Panc1 (cell line): ENCODE data around the gene ARHGEF37. TPM values are rescaled to one million over a fixed set of nuclear protein-coding genes. Genes with fewer than 3 reads are reported as not detected.

Source experiments
- ATAC-seq: fragments of 200-7000 bp; cut with Tn5 transposase; 2 replicates; pipeline ENCODE4 v1.9.1; 2020; ENCODE audit warnings: mild to moderate bottlenecking, moderate library complexity
- BruUV-seq: library from RNA; stranded (reverse); fragments of 400-500 nt; replicated peaks from 2 replicates; lab custom pipeline; 2021; lab: Mats Ljungman, UMichigan
- CTCF ChIA-PET: fragments of 300-600 bp; sonication (Branson Sonifier 250); formaldehyde crosslinking; loops from one replicate; lab custom pipeline; 2022; ENCODE audit warnings: antibody characterized with exemption; lab: Charles Lee
- POLR2A ChIA-PET: fragments of 300-600 bp; sonication (Branson Sonifier 250); formaldehyde crosslinking; loops from one replicate; lab custom pipeline; 2022; ENCODE audit warnings: antibody characterized with exemption; lab: Charles Lee
- DNase-seq: peaks from one replicate; pipeline ENCODE4 v3.0.0-alpha.2; 2010; ENCODE audit warnings: low read depth, low spot score
- H3K27ac ChIP-seq: 2 replicates; pipeline ENCODE4 v1.5.1; 2011; ENCODE audit warnings: mild to moderate bottlenecking, low read length, inconsistent platforms
- H3K27me3 ChIP-seq: fragments of 200-500 bp; sonication (Bioruptor generic); 2 replicates; pipeline ENCODE4 v1.6.0; 2014; ENCODE audit warnings: low read length, inconsistent platforms; ENCODE audit not compliant: control insufficient read depth, insufficient read depth
- H3K36me3 ChIP-seq: fragments of 200-500 bp; sonication (Bioruptor generic); 2 replicates; pipeline ENCODE4 v1.5.1; 2014; ENCODE audit warnings: inconsistent platforms, mild to moderate bottlenecking, low read length, moderate library complexity; ENCODE audit not compliant: control insufficient read depth, insufficient read depth
- H3K4me1 ChIP-seq: 2 replicates; pipeline ENCODE4 v1.5.1; 2011; ENCODE audit warnings: inconsistent platforms, mild to moderate bottlenecking, low read length, moderate library complexity; ENCODE audit not compliant: control insufficient read depth, insufficient read depth
- H3K4me3 ChIP-seq, 2 experiments: 2 replicates each; pipeline ENCODE4 v1.5.1; 2011 to 2012; ENCODE audit warnings: low read depth in 2 of 2, low read length in 2 of 2, mild to moderate bottlenecking in 2 of 2, inconsistent platforms in 1 of 2, moderate library complexity in 1 of 2
- H3K9me3 ChIP-seq: fragments of 200-500 bp; sonication (Bioruptor generic); 2 replicates; pipeline ENCODE4 v1.5.1; 2014; ENCODE audit warnings: low read depth, mild to moderate bottlenecking, inconsistent platforms, low read length, moderate library complexity; ENCODE audit not compliant: control insufficient read depth, insufficient read depth
- POLR2AphosphoS5 ChIP-seq: IDR thresholded peaks from 2 replicates; pipeline ENCODE4 v1.6.1; 2012; ENCODE audit warnings: mild to moderate bottlenecking, low read depth, low read length, moderate library complexity
- SIN3A ChIP-seq: IDR thresholded peaks from 2 replicates; pipeline ENCODE4 v1.6.1; 2012; ENCODE audit warnings: low read depth, mild to moderate bottlenecking, low read length, moderate library complexity, borderline replicate concordance; ENCODE audit not compliant: insufficient read depth
- TCF7L2 ChIP-seq: IDR thresholded peaks from 2 replicates; pipeline ENCODE4 v1.6.1; 2011; ENCODE audit warnings: mild to moderate bottlenecking, low read depth, low read length, inconsistent platforms
- in situ Hi-C: cut with HindIII; loops from 2 replicates; pipeline ENCODE4 v1.10.0; 2016; ENCODE audit warnings: low sequenced_read_pairs, low pct_unique_long_range_greater_than_20kb
- intact Hi-C: fragments of 100-400 bp; cut with micrococcal nuclease; formaldehyde crosslinking; loops from one replicate; pipeline ENCODE4 v1.10.0; 2022; ENCODE audit not compliant: unreplicated experiment
- total RNA-seq: library from RNA; stranded (reverse); gene quantifications from one replicate; pipeline ENCODE4 v1.2.1, GENCODE V29; 2021; ENCODE audit not compliant: unreplicated experiment
- TF ChIP-seq, protein P1 (sequence below): fragments of 450-650 bp; IDR thresholded peaks from 2 replicates; pipeline ENCODE4 v1.5.1; 2017; ENCODE audit warnings: mild to moderate bottlenecking
- TF ChIP-seq, protein P2 (sequence below), 2 experiments: IDR thresholded peaks; 2 replicates each; pipeline ENCODE4 v1.6.1; 2011 to 2012; ENCODE audit warnings: low read depth in 2 of 2, control low read depth in 1 of 2, low read length in 1 of 2, mild to moderate bottlenecking in 1 of 2, moderate library complexity in 1 of 2; ENCODE audit not compliant: insufficient read depth in 1 of 2

ARHGEF37 gene
- total RNA-seq, 1 experiment from 2014 or later = 3.2 TPM

DNA sequence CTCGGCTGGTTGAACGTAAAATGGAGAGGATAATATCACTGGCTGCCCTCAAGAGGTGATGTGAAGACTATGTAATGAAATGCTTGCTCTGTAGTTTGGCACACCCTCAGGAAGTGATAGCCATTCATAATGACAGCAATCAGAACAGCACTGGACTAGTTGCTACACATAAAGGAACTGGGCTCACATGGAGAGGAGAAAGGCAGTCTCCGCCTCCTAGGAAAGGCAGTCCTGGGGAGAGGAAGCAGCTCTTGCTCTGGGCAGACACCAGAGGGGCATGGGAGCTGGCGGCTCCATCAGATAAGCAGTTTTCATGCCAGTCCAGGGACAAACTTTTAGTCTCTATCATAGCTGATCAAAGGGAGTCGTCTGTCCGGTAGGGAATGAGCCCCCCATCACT lies 46.9 kb downstream of the ARHGEF37 start:
- no TSS peak for BruUV-seq
- H3K27me3 ChIP-seq = no peaks in the 10 kb centered on the region
- ChIA-PET POLR2A (no interaction called here), CTCF (no interaction called here)
- in situ Hi-C loops = no loop called here
- H3K4me3 ChIP-seq = no peak overlapping the region
- H3K27ac ChIP-seq = no peak overlapping the region
- H3K36me3 ChIP-seq = no peaks in the 10 kb centered on the region
- no peaks in the 10 kb centered on the region for H3K9me3 ChIP-seq
- no peaks in the 10 kb centered on the region for H3K4me1 ChIP-seq
- DNase-seq (no peak), ATAC-seq (peak; percentile 20; the same call in 1 of the 2 replicates)
- TF ChIP-seq, protein P1, sequence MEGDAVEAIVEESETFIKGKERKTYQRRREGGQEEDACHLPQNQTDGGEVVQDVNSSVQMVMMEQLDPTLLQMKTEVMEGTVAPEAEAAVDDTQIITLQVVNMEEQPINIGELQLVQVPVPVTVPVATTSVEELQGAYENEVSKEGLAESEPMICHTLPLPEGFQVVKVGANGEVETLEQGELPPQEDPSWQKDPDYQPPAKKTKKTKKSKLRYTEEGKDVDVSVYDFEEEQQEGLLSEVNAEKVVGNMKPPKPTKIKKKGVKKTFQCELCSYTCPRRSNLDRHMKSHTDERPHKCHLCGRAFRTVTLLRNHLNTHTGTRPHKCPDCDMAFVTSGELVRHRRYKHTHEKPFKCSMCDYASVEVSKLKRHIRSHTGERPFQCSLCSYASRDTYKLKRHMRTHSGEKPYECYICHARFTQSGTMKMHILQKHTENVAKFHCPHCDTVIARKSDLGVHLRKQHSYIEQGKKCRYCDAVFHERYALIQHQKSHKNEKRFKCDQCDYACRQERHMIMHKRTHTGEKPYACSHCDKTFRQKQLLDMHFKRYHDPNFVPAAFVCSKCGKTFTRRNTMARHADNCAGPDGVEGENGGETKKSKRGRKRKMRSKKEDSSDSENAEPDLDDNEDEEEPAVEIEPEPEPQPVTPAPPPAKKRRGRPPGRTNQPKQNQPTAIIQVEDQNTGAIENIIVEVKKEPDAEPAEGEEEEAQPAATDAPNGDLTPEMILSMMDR = no peak
- intact Hi-C loops = no loop called here

DNA sequence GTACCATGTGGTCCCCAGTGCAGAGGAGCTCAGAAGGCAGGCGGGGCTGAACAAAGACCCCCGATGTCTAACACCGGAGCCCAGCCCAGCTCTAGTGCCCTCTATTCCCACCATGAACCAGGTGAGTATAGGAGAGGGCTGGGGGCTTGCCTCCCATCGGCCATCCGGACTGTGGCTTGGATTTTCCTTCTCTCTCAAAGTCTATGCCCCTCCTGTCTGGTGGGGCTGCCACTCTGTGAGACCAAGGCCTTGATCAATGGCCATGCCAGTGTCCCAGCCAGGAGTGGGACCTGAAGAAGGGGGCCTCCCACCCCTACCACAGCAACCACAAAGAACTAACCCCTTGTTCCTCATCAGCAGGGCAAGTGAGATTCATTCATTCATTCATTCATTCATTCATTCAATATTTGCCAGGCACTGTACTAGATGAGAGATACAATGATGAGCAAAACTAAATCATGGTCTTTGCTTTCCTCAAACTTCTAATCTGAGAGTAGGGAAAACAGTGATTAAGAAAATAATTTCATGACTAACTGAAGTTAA lies 47.6 kb downstream of the ARHGEF37 start:
- ChIA-PET POLR2A (no interaction called here), CTCF (no interaction called here)
- intact Hi-C loops = no loop called here
- no TSS peak for BruUV-seq
- no peaks in the 10 kb centered on the region for H3K36me3 ChIP-seq
- no peak for DNase-seq
- ATAC-seq = no peak
- TF ChIP-seq, protein P2, sequence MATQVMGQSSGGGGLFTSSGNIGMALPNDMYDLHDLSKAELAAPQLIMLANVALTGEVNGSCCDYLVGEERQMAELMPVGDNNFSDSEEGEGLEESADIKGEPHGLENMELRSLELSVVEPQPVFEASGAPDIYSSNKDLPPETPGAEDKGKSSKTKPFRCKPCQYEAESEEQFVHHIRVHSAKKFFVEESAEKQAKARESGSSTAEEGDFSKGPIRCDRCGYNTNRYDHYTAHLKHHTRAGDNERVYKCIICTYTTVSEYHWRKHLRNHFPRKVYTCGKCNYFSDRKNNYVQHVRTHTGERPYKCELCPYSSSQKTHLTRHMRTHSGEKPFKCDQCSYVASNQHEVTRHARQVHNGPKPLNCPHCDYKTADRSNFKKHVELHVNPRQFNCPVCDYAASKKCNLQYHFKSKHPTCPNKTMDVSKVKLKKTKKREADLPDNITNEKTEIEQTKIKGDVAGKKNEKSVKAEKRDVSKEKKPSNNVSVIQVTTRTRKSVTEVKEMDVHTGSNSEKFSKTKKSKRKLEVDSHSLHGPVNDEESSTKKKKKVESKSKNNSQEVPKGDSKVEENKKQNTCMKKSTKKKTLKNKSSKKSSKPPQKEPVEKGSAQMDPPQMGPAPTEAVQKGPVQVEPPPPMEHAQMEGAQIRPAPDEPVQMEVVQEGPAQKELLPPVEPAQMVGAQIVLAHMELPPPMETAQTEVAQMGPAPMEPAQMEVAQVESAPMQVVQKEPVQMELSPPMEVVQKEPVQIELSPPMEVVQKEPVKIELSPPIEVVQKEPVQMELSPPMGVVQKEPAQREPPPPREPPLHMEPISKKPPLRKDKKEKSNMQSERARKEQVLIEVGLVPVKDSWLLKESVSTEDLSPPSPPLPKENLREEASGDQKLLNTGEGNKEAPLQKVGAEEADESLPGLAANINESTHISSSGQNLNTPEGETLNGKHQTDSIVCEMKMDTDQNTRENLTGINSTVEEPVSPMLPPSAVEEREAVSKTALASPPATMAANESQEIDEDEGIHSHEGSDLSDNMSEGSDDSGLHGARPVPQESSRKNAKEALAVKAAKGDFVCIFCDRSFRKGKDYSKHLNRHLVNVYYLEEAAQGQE (IDR thresholded peaks at IDR 0.05; ENCODE audit: insufficient read depth in 1 of 2, low read depth in 2 of 2, low read length in 1 of 2) = no peak
- TF ChIP-seq, protein P1 = no peak
- TF ChIP-seq SIN3A (no peak), TCF7L2 (no peak), POLR2AphosphoS5 (no peak)
- H3K4me1 ChIP-seq = no peaks in the 10 kb centered on the region
- in situ Hi-C loops = no loop called here
- H3K4me3 ChIP-seq = no peak overlapping the region
- H3K27me3 ChIP-seq = no peaks in the 10 kb centered on the region
- no peaks in the 10 kb centered on the region for H3K9me3 ChIP-seq
- no peak overlapping the region for H3K27ac ChIP-seq
